Neural cell (in vitro differentiated cells): Measurements from ENCODE around the gene REST. TPM values are rescaled to one million over a fixed set of nuclear protein-coding genes. Genes with fewer than 3 reads are reported as not detected.

Source experiments
- H2AFZ ChIP-seq: fragments of 200-600, 300-800 bp; sonication (generic), shearing (Covaris generic); 2 replicates; pipeline ENCODE4 v1.6.0; 2014; ENCODE audit warnings: low read depth, mild to moderate bottlenecking, antibody characterized with exemption, low read length, moderate library complexity
- H3F3A ChIP-seq: fragments of 200-600 bp; shearing (Covaris generic); 2 replicates; pipeline ENCODE4 v1.6.1; 2016; ENCODE audit warnings: mild to moderate bottlenecking, moderate library complexity, mixed read lengths, antibody characterized with exemption, low read length; ENCODE audit not compliant: insufficient read depth, poor library complexity, severe bottlenecking
- H3K27ac ChIP-seq: fragments of 200-600, 300-800 bp; sonication (generic), shearing (Covaris generic); 2 replicates; pipeline ENCODE4 v1.5.1; 2014; ENCODE audit warnings: mild to moderate bottlenecking, low read length, moderate library complexity
- H3K27me3 ChIP-seq: fragments of 300-800, 200-600 bp; sonication (generic), shearing (Covaris generic); 2 replicates; pipeline ENCODE4 v1.6.0; 2014; ENCODE audit warnings: mild to moderate bottlenecking, low read depth, low read length, moderate library complexity; ENCODE audit not compliant: insufficient read depth
- H3K36me3 ChIP-seq: fragments of 300-800, 200-600 bp; sonication (generic), shearing (Covaris generic); 2 replicates; pipeline ENCODE4 v1.5.1; 2014; ENCODE audit warnings: mild to moderate bottlenecking, antibody characterized with exemption, low read length, moderate library complexity; ENCODE audit not compliant: insufficient read depth
- H3K4me2 ChIP-seq: fragments of 300-800, 200-600 bp; sonication (generic), shearing (Covaris generic); 2 replicates; pipeline ENCODE4 v1.6.0; 2014; ENCODE audit warnings: mild to moderate bottlenecking, low read length
- H3K4me3 ChIP-seq: fragments of 300-800, 200-600 bp; sonication (generic), shearing (Covaris generic); 2 replicates; pipeline ENCODE4 v1.5.1; 2014; ENCODE audit warnings: mild to moderate bottlenecking, low read length, moderate library complexity
- H3K79me2 ChIP-seq: fragments of 200-600 bp; shearing (Covaris generic); replicated peaks from 2 replicates; pipeline ENCODE4 v1.6.0; 2014; ENCODE audit warnings: mild to moderate bottlenecking, low read length, moderate library complexity; ENCODE audit not compliant: insufficient read depth
- H3K9ac ChIP-seq: fragments of 300-800, 200-600 bp; sonication (generic), shearing (Covaris generic); 2 replicates; pipeline ENCODE4 v1.6.1; 2016; ENCODE audit warnings: mild to moderate bottlenecking, low read length, mixed read lengths
- H3K9me2 ChIP-seq: fragments of 200-600 bp; shearing (Covaris generic); 2 replicates; pipeline ENCODE4 v1.6.1; 2016; ENCODE audit warnings: mild to moderate bottlenecking, low read length, mixed read lengths; ENCODE audit not compliant: insufficient read depth
- H3K9me3 ChIP-seq: fragments of 200-600, 300-800 bp; sonication (generic), shearing (Covaris generic); 2 replicates; pipeline ENCODE4 v1.6.1; 2016; ENCODE audit warnings: mild to moderate bottlenecking, mixed run types, low read length, moderate library complexity, mixed read lengths
- H4K20me1 ChIP-seq: fragments of 200-600 bp; shearing (Covaris generic); 2 replicates; pipeline ENCODE4 v1.6.1; 2016; ENCODE audit warnings: mild to moderate bottlenecking, mixed run types; ENCODE audit not compliant: insufficient read depth
- CTCF ChIP-seq: fragments of 450-650 bp; IDR thresholded peaks from 2 replicates; pipeline ENCODE4 v1.5.1; 2014; ENCODE audit warnings: antibody characterized with exemption, mild to moderate bottlenecking, moderate library complexity; ENCODE audit not compliant: poor library complexity, severe bottlenecking
- EP300 ChIP-seq: fragments of 450-650 bp; conservative IDR thresholded peaks from 2 replicates; pipeline ENCODE4 v1.6.1; 2014; ENCODE audit warnings: antibody characterized with exemption, mild to moderate bottlenecking, moderate library complexity; ENCODE audit not compliant: poor library complexity, severe bottlenecking
- MXI1 ChIP-seq: fragments of 450-650 bp; conservative IDR thresholded peaks from 2 replicates; pipeline ENCODE4 v1.6.1; 2014; ENCODE audit warnings: antibody characterized with exemption, mild to moderate bottlenecking; ENCODE audit not compliant: poor library complexity, severe bottlenecking
- POLR2AphosphoS5 ChIP-seq: IDR thresholded peaks from 2 replicates; pipeline ENCODE4 v1.6.1; 2012
- RAD21 ChIP-seq: fragments of 450-650 bp; conservative IDR thresholded peaks from 2 replicates; pipeline ENCODE4 v1.6.1; 2014; ENCODE audit warnings: antibody characterized with exemption, mild to moderate bottlenecking, moderate library complexity
- REST ChIP-seq: IDR thresholded peaks from 2 replicates; pipeline ENCODE4 v1.6.1; 2012; ENCODE audit warnings: borderline replicate concordance
- SMC3 ChIP-seq: fragments of 450-650 bp; conservative IDR thresholded peaks from 2 replicates; pipeline ENCODE4 v1.6.1; 2014; ENCODE audit warnings: antibody characterized with exemption, mild to moderate bottlenecking, moderate library complexity; ENCODE audit not compliant: poor library complexity
- TAF1 ChIP-seq: IDR thresholded peaks from 2 replicates; pipeline ENCODE4 v1.6.1; 2012; ENCODE audit warnings: low read depth
- polyA plus RNA-seq: library from polyadenylated mRNA; depleted of rRNA; stranded (reverse); fragments of >200 nt; gene quantifications from 2 replicates; pipeline ENCODE4 v1.2.3, GENCODE V29; 2014
- small RNA-seq, 3 experiments: library from RNA; depleted of rRNA; stranded (forward); fragments of <200 nt; gene quantifications; one replicate each; pipeline ENCODE3, GENCODE V24; 2012

REST gene
- polyA plus RNA-seq, 1 donor from 2014 or later: 3.2 TPM

GRCh38 chr4:57013543-57014120, 105.9 kb downstream of the REST start:
- no peaks in the 10 kb centered on the region for H3K9me2 ChIP-seq
- no peak overlapping the region for H3K4me2 ChIP-seq
- no peak overlapping the region for H3K9ac ChIP-seq
- no peaks in the 10 kb centered on the region for H3K9me3 ChIP-seq
- TF ChIP-seq POLR2AphosphoS5 (no peak), SMC3 (no peak), REST (no peak), RAD21 (no peak), MXI1 (no peak), TAF1 (no peak), CTCF (no peak), EP300 (no peak)
- no peak overlapping the region for H3K27ac ChIP-seq
- H3K27me3 ChIP-seq: no peaks in the 10 kb centered on the region
- no peaks in the 10 kb centered on the region for H3K79me2 ChIP-seq
- H3K36me3 ChIP-seq: peaks cover 13% of the 10 kb centered on the region
- H4K20me1 ChIP-seq: no peaks in the 10 kb centered on the region
- no peak overlapping the region for H2AFZ ChIP-seq
- H3F3A ChIP-seq: no peaks in the 10 kb centered on the region
- no peak overlapping the region for H3K4me3 ChIP-seq

Small RNAs within 50 kb of the gene (small RNA-seq; reads per million reads assigned to genes)
- gene RNU6-998P: 0 reads per million in 3 experiments

Other genes with a start within 250 kb of the REST start
- 0.62 and 2.0 TPM in 2 replicates for gene HOPX, start 226.6 kb upstream of the REST start, polyA plus RNA-seq
- gene SPINK2, start 86.2 kb upstream of the REST start, polyA plus RNA-seq: 1.4 TPM in 1 of 2 replicates, not detected in the other
- gene NOA1, start 69.7 kb downstream of the REST start, polyA plus RNA-seq: 17.1 and 23.9 TPM in 2 replicates
- gene POLR2B, start 71.0 kb downstream of the REST start, polyA plus RNA-seq: 242 and 300 TPM in 2 replicates
- gene IGFBP7, start 202.5 kb downstream of the REST start, polyA plus RNA-seq: 0.33 TPM in 1 of 2 replicates, not detected in the other